ENCODE data around the gene TTC39C.
"Not testable (repeated sequence)": the region's sequence is repeated elsewhere in the genome, so short reads cannot be mapped to it uniquely, and the experiment has no call there.

TTC39C gene

GRCh38 chr18:24142376-24142775 is 127.8 kb downstream of the TTC39C start:
- no peak overlapping the region for H3K27ac ChIP-seq

DNA sequence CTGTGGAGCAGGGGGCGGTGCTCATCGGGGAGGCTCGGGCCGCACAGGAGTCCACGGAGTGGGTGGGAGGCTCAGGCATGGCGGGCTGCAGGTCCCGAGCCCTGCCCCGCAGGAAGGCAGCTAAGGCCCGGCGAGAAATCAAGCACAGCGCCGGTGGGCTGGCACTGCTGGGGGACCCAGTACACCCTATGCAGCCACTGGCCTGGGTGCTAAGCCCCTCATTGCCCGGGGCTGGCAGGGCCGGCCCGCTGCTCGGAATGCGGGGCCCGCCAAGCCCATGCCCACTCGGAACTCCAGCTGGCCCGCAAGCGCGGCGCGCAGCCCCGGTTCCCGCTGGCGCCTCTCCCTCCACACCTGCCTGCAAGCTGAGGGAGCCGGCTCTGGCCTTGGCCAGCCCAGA is 135.0 kb downstream of the TTC39C start:
- not testable (repeated sequence) for H3K27ac ChIP-seq

More at GRCh38 chr18:24142376-24142775, 127.8 kb downstream of the TTC39C start:
- no peak for TF ChIP-seq ZFX (IDR thresholded peaks at IDR 0.05)
- no peak for TF ChIP-seq CTCF (conservative IDR thresholded peaks at IDR 0.05)

- TF ChIP-seq ZFX (IDR thresholded peaks at IDR 0.05): no peak
- TF ChIP-seq CTCF (conservative IDR thresholded peaks at IDR 0.05): no peak
- H3K27ac ChIP-seq: no peak overlapping the region
These were observed 138.8 kb downstream of the TTC39C start for GRCh38 chr18:24153397-24153796.

DNA sequence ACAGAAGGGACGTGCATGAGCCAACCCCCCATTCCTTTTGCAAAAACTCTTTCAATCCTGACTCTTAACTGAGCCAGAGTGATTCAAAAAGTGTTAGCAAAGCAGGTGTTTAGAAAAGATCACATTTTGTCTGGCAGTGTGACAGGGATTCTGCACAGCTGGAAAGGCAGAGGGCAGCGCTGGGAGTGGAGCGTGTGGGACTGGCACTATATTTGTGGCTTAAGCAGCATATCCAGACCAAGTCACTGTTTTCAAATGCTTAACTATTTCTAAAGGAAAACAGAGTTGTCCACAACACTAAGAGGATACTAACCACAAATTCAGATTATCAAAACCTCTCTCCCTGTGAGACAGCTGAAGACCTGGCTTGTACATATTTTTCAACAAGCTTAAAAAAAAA is 143.3 kb downstream of the TTC39C start:
- TF ChIP-seq ZFX (IDR thresholded peaks at IDR 0.05): no peak
- no peak for TF ChIP-seq CTCF (conservative IDR thresholded peaks at IDR 0.05)
- no peak overlapping the region for H3K27ac ChIP-seq

DNA sequence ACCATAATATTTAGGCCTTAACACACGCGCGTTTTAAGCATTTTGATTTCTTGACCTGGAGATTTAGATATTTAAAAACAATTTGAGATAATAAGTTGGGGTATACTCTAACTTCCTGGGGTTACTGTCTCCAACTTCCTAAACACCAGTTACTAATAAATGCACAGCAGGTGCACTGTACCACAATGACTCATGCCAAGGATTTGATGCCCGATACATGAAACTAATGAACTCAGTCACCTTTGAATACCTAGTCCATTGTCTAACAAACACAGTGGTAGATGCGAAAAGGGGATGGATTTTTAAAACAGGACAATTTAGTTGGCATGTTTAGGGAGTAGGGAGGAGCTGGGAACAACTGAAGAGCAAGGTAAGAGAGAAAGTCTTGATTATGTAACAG is 145.5 kb downstream of the TTC39C start:
- no peak for TF ChIP-seq ZFX (IDR thresholded peaks at IDR 0.05)

GRCh38 chr18:24161304-24161703 is 146.8 kb downstream of the TTC39C start:
- no peak overlapping the region for H3K27ac ChIP-seq
- TF ChIP-seq ZFX (IDR thresholded peaks at IDR 0.05) (no peak), CTCF (conservative IDR thresholded peaks at IDR 0.05) (no peak)

More for the DNA sequence above, 145.5 kb downstream of the TTC39C start:
- no peak overlapping the region for H3K27ac ChIP-seq

GRCh38 chr18:24168496-24168895 is 153.9 kb downstream of the TTC39C start:
- no peak for TF ChIP-seq CTCF (conservative IDR thresholded peaks at IDR 0.05)
- TF ChIP-seq ZFX (IDR thresholded peaks at IDR 0.05): no peak
- no peak overlapping the region for H3K27ac ChIP-seq

DNA sequence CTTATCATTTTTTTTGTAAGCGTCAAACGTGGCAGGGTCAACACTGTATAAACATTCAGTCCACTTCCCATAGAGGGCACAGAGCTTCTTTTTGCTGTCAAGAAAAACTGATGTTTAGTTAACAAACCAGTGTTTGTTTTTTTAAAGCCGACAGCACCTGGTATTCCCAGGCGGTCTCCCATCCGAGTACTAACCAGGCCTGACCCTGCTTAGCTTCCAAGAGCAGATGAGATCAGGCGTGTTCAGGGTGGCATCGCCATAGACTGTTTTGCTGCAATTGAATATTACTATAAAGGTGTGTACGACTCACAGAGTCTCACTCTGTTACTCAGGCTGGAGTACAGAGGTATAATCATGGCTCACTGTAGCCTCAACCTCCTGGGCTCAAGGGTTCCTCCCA is 155.8 kb downstream of the TTC39C start:
- no peak overlapping the region for H3K27ac ChIP-seq
- no peak for TF ChIP-seq ZFX (IDR thresholded peaks at IDR 0.05)

DNA sequence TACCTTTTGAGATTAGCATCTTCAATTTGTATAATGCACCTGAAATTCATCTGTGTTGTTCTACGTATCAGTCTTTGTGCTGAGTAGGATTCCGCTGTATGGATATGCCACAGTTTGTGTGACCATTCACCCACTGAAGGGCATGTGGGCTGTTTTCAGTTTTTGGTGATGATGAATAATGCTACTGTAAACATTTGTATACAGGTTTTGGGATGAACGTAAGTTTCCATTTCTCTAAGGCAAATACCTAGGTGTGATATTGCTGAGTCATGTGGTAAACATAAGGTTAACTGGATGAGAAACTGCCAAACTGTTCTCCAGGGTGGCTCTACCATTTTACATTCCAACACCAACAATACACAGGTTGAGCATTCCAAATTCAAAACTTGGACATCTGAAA is 159.4 kb downstream of the TTC39C start:
- TF ChIP-seq CTCF (conservative IDR thresholded peaks at IDR 0.05): no peak
- TF ChIP-seq ZFX (IDR thresholded peaks at IDR 0.05): no peak

More for the DNA sequence above, 159.4 kb downstream of the TTC39C start:
- no peak overlapping the region for H3K27ac ChIP-seq
